ENCODE results near the gene CACNA1D. TPM values are rescaled to one million over a fixed set of nuclear protein-coding genes. Genes with fewer than 3 reads are reported as not detected.
A peak's percentile ranks its signal among the peaks of the same experiment; 100 is the strongest.
"Not testable (repeated sequence)": the region's sequence is repeated elsewhere in the genome, so short reads cannot be mapped to it uniquely, and the experiment has no call there.

The CACNA1D gene
- total and polyA plus RNA-seq, 5 donors from 2014 or later, result 0.03 to 0.44 TPM; not detected in 3

DNA sequence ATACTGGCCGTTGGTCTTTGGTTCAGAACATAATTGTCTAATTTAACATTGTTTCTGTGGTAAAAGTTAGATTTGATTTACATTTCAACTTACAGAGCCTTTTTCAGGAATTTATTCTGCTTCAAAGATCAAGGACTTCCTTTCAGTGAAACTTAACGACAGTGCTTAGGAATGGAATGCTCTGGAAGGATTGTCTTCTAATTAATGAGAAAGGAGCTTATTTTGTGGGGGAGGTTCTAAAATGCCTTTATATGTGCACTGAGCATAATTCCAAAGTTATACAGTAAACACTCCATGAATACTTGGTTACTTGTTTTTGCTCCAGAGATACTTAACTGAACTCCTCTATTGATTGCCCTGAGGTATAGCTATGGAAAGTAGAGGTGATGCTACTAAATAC, 75.7 kb downstream of the CACNA1D start:
- DNase-seq, result no peak
- no peak overlapping the region for H3K4me3 Mint-ChIP-seq
- ATAC-seq (ENCODE audit: low read depth in 2 of 2), result no peak
- H3K4me3 ChIP-seq (ENCODE audit: low read depth, low read length), result no peak overlapping the region
- no peaks in the 10 kb centered on the region for H3K36me3 ChIP-seq (ENCODE audit: control insufficient read depth, insufficient read depth, low read length)
- no peak overlapping the region for H3K27ac Mint-ChIP-seq
- no peaks in the 10 kb centered on the region for H3K4me1 Mint-ChIP-seq
- peaks cover 2% of the 10 kb centered on the region for H3K27me3 ChIP-seq (ENCODE audit: control insufficient read depth, insufficient read depth, low read length)
- no peaks in the 10 kb centered on the region for H3K9me3 ChIP-seq (ENCODE audit: control insufficient read depth in 2 of 2, low read length in 2 of 2)
- no peaks in the 10 kb centered on the region for H3K4me1 ChIP-seq (ENCODE audit: control insufficient read depth, insufficient read depth, low read length, poor library complexity, severe bottlenecking)
- no peaks in the 10 kb centered on the region for H3K27me3 Mint-ChIP-seq
- H3K9me3 Mint-ChIP-seq, result no peaks in the 10 kb centered on the region
- H3K27ac ChIP-seq (ENCODE audit: insufficient read depth, low read length, poor library complexity, severe bottlenecking), result no peak overlapping the region
- H3K36me3 Mint-ChIP-seq, result no peaks in the 10 kb centered on the region

DNA sequence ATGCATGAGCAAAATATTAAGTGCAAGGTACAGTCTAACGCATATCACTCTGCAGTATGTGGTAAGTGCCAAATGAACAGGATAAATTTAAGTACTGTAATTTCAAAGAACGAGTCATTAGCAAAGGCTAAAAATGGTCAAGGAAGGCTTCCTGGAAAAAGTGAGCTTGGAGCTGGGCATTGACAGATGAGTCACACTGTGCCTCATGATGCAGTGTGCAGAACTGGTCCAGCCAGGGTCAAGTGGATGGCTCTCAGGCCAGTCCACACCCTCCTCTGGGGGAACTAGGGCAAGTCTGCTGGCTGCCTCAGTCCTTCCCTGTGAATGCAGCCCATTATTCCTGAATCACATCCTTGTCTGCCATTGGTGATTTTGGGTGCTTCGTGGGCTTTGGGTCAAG, 76.3 kb downstream of the CACNA1D start:
- DNase-seq (no peak), ATAC-seq (ENCODE audit: low read depth in 2 of 2) (no peak)
- Mint-ChIP-seq H3K27ac (no peak overlapping the region), H3K36me3 (no peaks in the 10 kb centered on the region), H3K4me1 (no peaks in the 10 kb centered on the region), H3K27me3 (no peaks in the 10 kb centered on the region), H3K9me3 (no peaks in the 10 kb centered on the region), H3K4me3 (no peak overlapping the region)
- no peaks in the 10 kb centered on the region for H3K9me3 ChIP-seq (ENCODE audit: control insufficient read depth in 2 of 2, low read length in 2 of 2)
- H3K4me3 ChIP-seq (ENCODE audit: low read depth, low read length), result no peak overlapping the region
- peaks cover 2% of the 10 kb centered on the region for H3K27me3 ChIP-seq (ENCODE audit: control insufficient read depth, insufficient read depth, low read length)
- H3K27ac ChIP-seq (ENCODE audit: insufficient read depth, low read length, poor library complexity, severe bottlenecking), result no peak overlapping the region
- no peaks in the 10 kb centered on the region for H3K36me3 ChIP-seq (ENCODE audit: control insufficient read depth, insufficient read depth, low read length)
- no peaks in the 10 kb centered on the region for H3K4me1 ChIP-seq (ENCODE audit: control insufficient read depth, insufficient read depth, low read length, poor library complexity, severe bottlenecking)

DNA sequence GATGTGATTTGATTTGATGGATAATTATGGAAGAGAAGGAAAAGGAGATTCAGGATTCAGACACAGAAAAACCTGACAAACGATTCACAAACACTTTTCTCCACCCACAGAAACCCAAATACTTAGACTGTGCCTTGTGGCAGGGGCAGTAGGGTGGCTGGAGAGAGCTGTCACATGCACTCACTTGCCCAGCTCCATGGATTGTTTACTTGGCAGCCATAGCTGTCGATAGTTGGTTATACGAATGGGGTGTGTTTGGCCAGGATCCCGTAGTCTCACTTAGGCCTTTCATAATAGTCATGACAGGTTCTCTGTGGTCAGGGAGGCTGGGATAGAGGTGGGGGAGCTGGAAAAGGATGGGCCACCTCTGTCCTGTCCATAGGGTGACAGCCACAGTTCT, 76.9 kb downstream of the CACNA1D start:
- H3K36me3 Mint-ChIP-seq, result no peaks in the 10 kb centered on the region
- H3K27me3 Mint-ChIP-seq, result no peaks in the 10 kb centered on the region
- no peak for ATAC-seq (ENCODE audit: low read depth in 2 of 2)
- Histone ChIP-seq H3K9me3 (ENCODE audit: control insufficient read depth in 2 of 2, low read length in 2 of 2) (no peaks in the 10 kb centered on the region), H3K27ac (ENCODE audit: insufficient read depth, low read length, poor library complexity, severe bottlenecking) (no peak overlapping the region), H3K4me3 (ENCODE audit: low read depth, low read length) (no peak overlapping the region), H3K4me1 (ENCODE audit: control insufficient read depth, insufficient read depth, low read length, poor library complexity, severe bottlenecking) (no peaks in the 10 kb centered on the region), H3K27me3 (ENCODE audit: control insufficient read depth, insufficient read depth, low read length) (peaks cover 2% of the 10 kb centered on the region), H3K36me3 (ENCODE audit: control insufficient read depth, insufficient read depth, low read length) (no peaks in the 10 kb centered on the region)
- no peak overlapping the region for H3K4me3 Mint-ChIP-seq
- no peak for DNase-seq
- no peaks in the 10 kb centered on the region for H3K4me1 Mint-ChIP-seq
- H3K27ac Mint-ChIP-seq, result no peak overlapping the region
- H3K9me3 Mint-ChIP-seq, result no peaks in the 10 kb centered on the region

DNA sequence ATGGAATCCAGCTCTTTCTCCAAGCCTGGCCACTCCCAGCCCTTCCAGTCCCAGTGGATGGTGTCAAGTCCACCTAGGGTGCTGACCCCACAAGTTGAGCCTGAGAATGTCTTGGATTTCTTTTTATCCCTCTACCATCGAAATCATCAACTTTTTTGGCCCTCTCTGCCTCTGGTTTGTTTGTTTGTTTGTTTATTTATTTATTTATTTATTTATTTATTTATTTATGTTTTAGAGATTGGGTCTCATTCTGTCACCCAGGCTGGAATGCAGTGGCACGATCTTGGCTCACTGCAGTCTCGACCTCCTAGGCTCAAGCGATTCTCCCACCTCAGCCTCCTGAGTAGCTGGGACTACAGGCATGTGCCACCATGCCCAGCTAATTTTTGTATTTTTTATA, 77.8 kb downstream of the CACNA1D start:
- H3K27me3 Mint-ChIP-seq; H3K4me1 ChIP-seq (ENCODE audit: control insufficient read depth, insufficient read depth, low read length, poor library complexity, severe bottlenecking); H3K4me3 Mint-ChIP-seq; H3K36me3 ChIP-seq (ENCODE audit: control insufficient read depth, insufficient read depth, low read length); H3K9me3 Mint-ChIP-seq; H3K27me3 ChIP-seq (ENCODE audit: control insufficient read depth, insufficient read depth, low read length); DNase-seq; H3K27ac Mint-ChIP-seq; H3K36me3 Mint-ChIP-seq; ATAC-seq (ENCODE audit: low read depth in 2 of 2); H3K4me3 ChIP-seq (ENCODE audit: low read depth, low read length); H3K9me3 ChIP-seq (ENCODE audit: control insufficient read depth in 2 of 2, low read length in 2 of 2); H3K4me1 Mint-ChIP-seq; H3K27ac ChIP-seq (ENCODE audit: insufficient read depth, low read length, poor library complexity, severe bottlenecking): not testable (repeated sequence)

DNA sequence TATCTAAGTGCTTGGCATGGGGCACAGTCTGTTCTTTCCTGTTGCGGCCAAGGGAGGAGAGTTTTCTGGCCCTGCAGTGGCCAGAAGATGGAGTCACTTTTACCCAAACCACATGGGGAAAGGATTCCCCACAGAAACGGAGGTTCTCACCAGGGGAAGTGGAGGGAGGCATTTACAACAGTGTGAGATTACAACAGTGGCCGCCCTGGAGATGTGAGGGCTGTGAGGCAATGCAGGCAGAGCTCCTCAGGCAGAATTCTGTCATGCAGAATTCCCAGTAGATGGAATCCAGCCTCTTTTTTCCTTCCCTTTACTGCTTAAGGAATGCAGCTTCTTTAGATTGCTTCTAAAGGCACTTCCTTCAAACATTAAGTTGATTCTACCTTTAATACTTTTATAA, 83.1 kb downstream of the CACNA1D start:
- H3K9me3 ChIP-seq (ENCODE audit: control insufficient read depth in 2 of 2, low read length in 2 of 2), result no peaks in the 10 kb centered on the region
- H3K4me3 ChIP-seq (ENCODE audit: low read depth, low read length), result no peak overlapping the region
- H3K4me1 Mint-ChIP-seq, result peaks cover 0 to 4% (median 0%) of the 10 kb centered on the region in 4 donors
- H3K27ac Mint-ChIP-seq, result no peak overlapping the region
- ATAC-seq (ENCODE audit: low read depth in 2 of 2) (no peak), DNase-seq (no peak)
- H3K36me3 ChIP-seq (ENCODE audit: control insufficient read depth, insufficient read depth, low read length), result no peaks in the 10 kb centered on the region
- H3K9me3 Mint-ChIP-seq, result no peaks in the 10 kb centered on the region
- no peaks in the 10 kb centered on the region for H3K27me3 ChIP-seq (ENCODE audit: control insufficient read depth, insufficient read depth, low read length)
- H3K27ac ChIP-seq (ENCODE audit: insufficient read depth, low read length, poor library complexity, severe bottlenecking), result no peak overlapping the region
- no peaks in the 10 kb centered on the region for H3K36me3 Mint-ChIP-seq
- no peak overlapping the region for H3K4me3 Mint-ChIP-seq
- no peaks in the 10 kb centered on the region for H3K4me1 ChIP-seq (ENCODE audit: control insufficient read depth, insufficient read depth, low read length, poor library complexity, severe bottlenecking)
- H3K27me3 Mint-ChIP-seq, result peaks cover 4% of the 10 kb centered on the region

- Histone ChIP-seq H3K27me3 (ENCODE audit: control insufficient read depth, insufficient read depth, low read length) (no peaks in the 10 kb centered on the region), H3K9me3 (ENCODE audit: control insufficient read depth in 2 of 2, low read length in 2 of 2) (no peaks in the 10 kb centered on the region), H3K27ac (ENCODE audit: insufficient read depth, low read length, poor library complexity, severe bottlenecking) (no peak overlapping the region), H3K4me1 (ENCODE audit: control insufficient read depth, insufficient read depth, low read length, poor library complexity, severe bottlenecking) (no peaks in the 10 kb centered on the region), H3K4me3 (ENCODE audit: low read depth, low read length) (no peak overlapping the region), H3K36me3 (ENCODE audit: control insufficient read depth, insufficient read depth, low read length) (no peaks in the 10 kb centered on the region)
- no peaks in the 10 kb centered on the region for H3K36me3 Mint-ChIP-seq
- no peak overlapping the region for H3K27ac Mint-ChIP-seq
- peaks cover 4% of the 10 kb centered on the region for H3K27me3 Mint-ChIP-seq
- H3K4me3 Mint-ChIP-seq, result no peak overlapping the region
- no peaks in the 10 kb centered on the region for H3K9me3 Mint-ChIP-seq
- ATAC-seq (ENCODE audit: low read depth in 2 of 2) (no peak), DNase-seq (no peak)
- peaks cover 0 to 4% (median 0%) of the 10 kb centered on the region in 4 donors for H3K4me1 Mint-ChIP-seq
These were observed 85.2 kb downstream of the CACNA1D start for GRCh38 chr3:53579636-53580035.

- peaks cover 8% of the 10 kb centered on the region for H3K27me3 Mint-ChIP-seq
- Histone ChIP-seq H3K27ac (ENCODE audit: insufficient read depth, low read length, poor library complexity, severe bottlenecking) (no peak overlapping the region), H3K36me3 (ENCODE audit: control insufficient read depth, insufficient read depth, low read length) (no peaks in the 10 kb centered on the region), H3K4me1 (ENCODE audit: control insufficient read depth, insufficient read depth, low read length, poor library complexity, severe bottlenecking) (no peaks in the 10 kb centered on the region), H3K27me3 (ENCODE audit: control insufficient read depth, insufficient read depth, low read length) (no peaks in the 10 kb centered on the region), H3K4me3 (ENCODE audit: low read depth, low read length) (no peak overlapping the region), H3K9me3 (ENCODE audit: control insufficient read depth in 2 of 2, low read length in 2 of 2) (no peaks in the 10 kb centered on the region)
- no peaks in the 10 kb centered on the region for H3K9me3 Mint-ChIP-seq
- peaks cover 0 to 4% (median 0%) of the 10 kb centered on the region in 4 donors for H3K4me1 Mint-ChIP-seq
- no peaks in the 10 kb centered on the region for H3K36me3 Mint-ChIP-seq
- DNase-seq (peak in 1 of 3 donors; percentile 15), ATAC-seq (ENCODE audit: low read depth in 2 of 2) (peak in 1 of 2 donors; percentile 25)
- H3K27ac Mint-ChIP-seq, result no peak overlapping the region
- H3K4me3 Mint-ChIP-seq, result no peak overlapping the region
These were observed 87.3 kb downstream of the CACNA1D start for GRCh38 chr3:53581671-53582070.

DNA sequence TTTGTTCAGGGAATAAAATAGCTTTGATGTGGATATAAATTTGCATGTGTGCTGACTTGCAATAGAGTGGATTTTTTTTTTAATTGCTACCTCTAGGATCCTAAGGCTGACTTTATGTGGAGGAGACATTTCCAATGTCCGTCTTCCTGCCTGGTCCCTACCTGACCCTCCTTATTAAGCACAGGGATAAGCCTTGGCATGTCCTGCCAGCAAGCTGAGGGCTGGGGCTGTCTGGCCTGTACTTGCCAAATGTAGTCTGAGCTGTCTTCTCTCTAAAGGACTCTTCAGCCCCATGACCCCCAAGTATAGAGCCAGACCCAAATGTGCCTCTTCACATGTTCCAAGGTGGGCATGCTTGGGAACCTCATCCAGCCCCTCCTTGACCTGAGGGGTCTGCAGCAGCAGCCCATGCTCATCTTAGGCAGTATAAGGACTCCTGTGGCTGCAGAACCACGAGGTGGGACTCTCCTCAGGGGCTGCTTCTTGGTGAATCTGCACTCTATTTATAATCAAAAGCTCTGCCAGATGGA, 88.8 kb downstream of the CACNA1D start:
- H3K36me3 ChIP-seq (ENCODE audit: control insufficient read depth, insufficient read depth, low read length), result no peaks in the 10 kb centered on the region
- H3K9me3 Mint-ChIP-seq, result no peaks in the 10 kb centered on the region
- H3K4me1 Mint-ChIP-seq, result peaks cover 0 to 4% (median 0%) of the 10 kb centered on the region in 4 donors
- H3K4me1 ChIP-seq (ENCODE audit: control insufficient read depth, insufficient read depth, low read length, poor library complexity, severe bottlenecking), result no peaks in the 10 kb centered on the region
- no peak overlapping the region for H3K4me3 ChIP-seq (ENCODE audit: low read depth, low read length)
- H3K27ac Mint-ChIP-seq, result no peak overlapping the region
- H3K4me3 Mint-ChIP-seq, result no peak overlapping the region
- no peaks in the 10 kb centered on the region for H3K9me3 ChIP-seq (ENCODE audit: control insufficient read depth in 2 of 2, low read length in 2 of 2)
- no peak for ATAC-seq (ENCODE audit: low read depth in 2 of 2)
- H3K27me3 Mint-ChIP-seq, result peaks cover 4% of the 10 kb centered on the region
- DNase-seq, result no peak
- no peaks in the 10 kb centered on the region for H3K36me3 Mint-ChIP-seq
- H3K27me3 ChIP-seq (ENCODE audit: control insufficient read depth, insufficient read depth, low read length), result no peaks in the 10 kb centered on the region
- no peak overlapping the region for H3K27ac ChIP-seq (ENCODE audit: insufficient read depth, low read length, poor library complexity, severe bottlenecking)
